Gastrocnemius medialis (tissue), 4 donors: Measurements from ENCODE around the gene FMN2.

ENCODE experiments used
- POLR2A ChIP-seq, 2 donors: fragments of 450-650 bp; IDR thresholded peaks; one replicate each; pipeline ENCODE4 v1.6.1; 2017; ENCODE audit warnings: antibody characterized with exemption in 2 of 2, mild to moderate bottlenecking in 2 of 2, moderate library complexity in 2 of 2
- TF ChIP-seq, protein P1 (sequence below), 5 experiments: fragments of 450-650 bp in 3 of 5; fragments of 200-600 bp in 2 of 5; sonication (generic) in 2 of 5; IDR thresholded peaks in 4 of 5; conservative IDR thresholded peaks in 1 of 5; 1 replicate in 4 of 5; 2 replicates in 1 of 5; pipeline ENCODE4 v1.5.1; 2016 to 2019; ENCODE audit warnings: antibody characterized with exemption in 5 of 5, mild to moderate bottlenecking in 3 of 5, moderate library complexity in 3 of 5

DNA sequence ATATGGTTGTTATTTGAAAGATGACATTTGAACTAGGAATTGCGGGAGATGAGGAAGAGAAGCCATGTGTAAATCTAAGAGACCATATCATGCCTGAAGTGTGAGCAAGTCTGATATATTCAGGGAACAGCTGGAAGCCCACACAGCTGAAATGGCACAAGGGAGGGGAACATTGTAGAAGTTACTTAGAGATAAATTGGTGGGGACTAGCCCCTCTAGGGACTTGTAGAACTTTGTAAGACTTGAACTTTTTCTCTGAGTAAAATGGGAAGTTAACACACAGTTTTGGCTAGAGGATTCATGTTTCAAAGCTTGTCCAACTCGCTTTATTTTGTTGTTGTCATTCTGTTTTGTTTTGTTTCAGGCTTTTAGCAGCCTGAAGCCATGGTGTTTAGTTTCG is 216.4 kb downstream of the FMN2 start:
- TF ChIP-seq, protein P1, sequence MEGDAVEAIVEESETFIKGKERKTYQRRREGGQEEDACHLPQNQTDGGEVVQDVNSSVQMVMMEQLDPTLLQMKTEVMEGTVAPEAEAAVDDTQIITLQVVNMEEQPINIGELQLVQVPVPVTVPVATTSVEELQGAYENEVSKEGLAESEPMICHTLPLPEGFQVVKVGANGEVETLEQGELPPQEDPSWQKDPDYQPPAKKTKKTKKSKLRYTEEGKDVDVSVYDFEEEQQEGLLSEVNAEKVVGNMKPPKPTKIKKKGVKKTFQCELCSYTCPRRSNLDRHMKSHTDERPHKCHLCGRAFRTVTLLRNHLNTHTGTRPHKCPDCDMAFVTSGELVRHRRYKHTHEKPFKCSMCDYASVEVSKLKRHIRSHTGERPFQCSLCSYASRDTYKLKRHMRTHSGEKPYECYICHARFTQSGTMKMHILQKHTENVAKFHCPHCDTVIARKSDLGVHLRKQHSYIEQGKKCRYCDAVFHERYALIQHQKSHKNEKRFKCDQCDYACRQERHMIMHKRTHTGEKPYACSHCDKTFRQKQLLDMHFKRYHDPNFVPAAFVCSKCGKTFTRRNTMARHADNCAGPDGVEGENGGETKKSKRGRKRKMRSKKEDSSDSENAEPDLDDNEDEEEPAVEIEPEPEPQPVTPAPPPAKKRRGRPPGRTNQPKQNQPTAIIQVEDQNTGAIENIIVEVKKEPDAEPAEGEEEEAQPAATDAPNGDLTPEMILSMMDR (IDR thresholded peaks at IDR 0.05 in 4 of 5, conservative IDR thresholded peaks at IDR 0.05 in 1 of 5), result no peak
- no peak for TF ChIP-seq POLR2A (IDR thresholded peaks at IDR 0.05)
